Transverse colon (tissue), 4 donors: ENCODE results near the gene RCAN1. TPM values are rescaled to one million over a fixed set of nuclear protein-coding genes. Genes with fewer than 3 reads are reported as not detected.

Experiments
- DNase-seq: peaks from one replicate; pipeline ENCODE4 v3.0.0-alpha.2; 2019
- H3K27ac ChIP-seq, 4 donors: fragments of 200-600 bp; sonication (generic); 2 replicates each; pipeline ENCODE4 v1.5.1; 2016 to 2018; ENCODE audit warnings: inconsistent platforms in 4 of 4
- H3K27me3 ChIP-seq: fragments of 200-600 bp; sonication (generic); 2 replicates; pipeline ENCODE4 v1.5.1; 2017; ENCODE audit warnings: inconsistent platforms
- H3K36me3 ChIP-seq, 4 donors: fragments of 200-600 bp; sonication (generic); 2 replicates each; pipeline ENCODE4 v1.5.1; 2017 to 2019; ENCODE audit warnings: inconsistent platforms in 4 of 4
- H3K4me1 ChIP-seq, 4 donors: fragments of 200-600 bp; sonication (generic); 2 replicates each; pipeline ENCODE4 v1.5.1; 2017 to 2020; ENCODE audit warnings: inconsistent platforms in 4 of 4
- H3K4me3 ChIP-seq, 4 donors: fragments of 200-600 bp; sonication (generic); 1 replicate in 1 of 4; 2 replicates in 3 of 4; pipeline versions ENCODE4 v1.5.1 to v1.6.1; 2017 to 2019; ENCODE audit warnings: inconsistent platforms in 4 of 4
- H3K9me3 ChIP-seq, 2 donors: fragments of 200-600 bp; sonication (generic); 2 replicates each; pipeline ENCODE4 v1.5.1; 2017 to 2019; ENCODE audit warnings: inconsistent platforms in 2 of 2
- EP300 ChIP-seq: sonication (generic); formaldehyde crosslinking; IDR thresholded peaks from one replicate; pipeline ENCODE4 v1.6.1; 2017; ENCODE audit warnings: antibody characterized with exemption, low read depth
- POLR2A ChIP-seq: fragments of 450-650 bp; IDR thresholded peaks from one replicate; pipeline ENCODE4 v1.6.1; 2016; ENCODE audit warnings: antibody characterized with exemption, mild to moderate bottlenecking, moderate library complexity
- POLR2AphosphoS5 ChIP-seq, 3 donors: sonication (generic); formaldehyde crosslinking; IDR thresholded peaks; one replicate each; pipeline ENCODE4 v1.6.1; 2016; ENCODE audit warnings: antibody characterized with exemption in 3 of 3
- WGBS, 2 donors: methylation state at CpG; one replicate each; pipeline ENCODE4 v1.1.5; 2018; ENCODE audit warnings: low coverage in 1 of 2; 5-methylcytosine and 5-hydroxymethylcytosine counted together
- in situ Hi-C, 4 donors: fragments of 200-750 bp; cut with MboI; loops; one replicate each; pipeline versions ENCODE4 v1.15.0 to v1.15.1; 2017; ENCODE audit warnings: low sequenced_read_pairs in 3 of 4, low pct_ligation_motif_present in 1 of 4, low pct_unique_long_range_greater_than_20kb in 1 of 4
- intact Hi-C: fragments of 100-400 bp; cut with DNase I; formaldehyde crosslinking; loops from one replicate; pipeline ENCODE4 v1.15.1; 2023; ENCODE audit warnings: low total_unique reads
- total RNA-seq, 4 donors: library from RNA; depleted of rRNA; stranded (reverse); fragments of >200 nt; gene quantifications; one replicate each; pipeline ENCODE4 v1.1.0, GENCODE V29; 2016
- TF ChIP-seq, protein P1 (sequence below), 5 experiments: fragments of 200-600 bp in 3 of 5; fragments of 450-650 bp in 2 of 5; sonication (generic) in 3 of 5; IDR thresholded peaks; 1 replicate in 2 of 5; 2 replicates in 3 of 5; pipeline ENCODE4 v1.5.1; 2016 to 2017; ENCODE audit warnings: antibody characterized with exemption in 5 of 5, inconsistent platforms in 3 of 5, mild to moderate bottlenecking in 2 of 5, moderate library complexity in 1 of 5

RCAN1 gene
- total RNA-seq, 4 donors from 2014 or later = 39.5 to 68.8 (median 57.8) TPM

- DNase-seq = no peak
- in situ Hi-C loops = loop anchor here in 3 of 4 donors (25.0 kb wide), 1 partner anchor 708 kb away; the partner anchor contains the start of gene ATP5PO (in 3 of the 3)
- H3K27me3 ChIP-seq = peaks cover 9% of the 10 kb centered on the region
- intact Hi-C loops = no loop called here
- no peak overlapping the region for H3K27ac ChIP-seq
- WGBS, 2 donors = 86 to 98% methylated on average over 7 to 8 of the region's 8 CpGs
- H3K4me3 ChIP-seq = no peak overlapping the region
- H3K4me1 ChIP-seq = peaks cover 0 to 5% (median 0%) of the 10 kb centered on the region in 4 donors
- TF ChIP-seq POLR2A = no peak
- no peak for TF ChIP-seq EP300
- no peak for TF ChIP-seq POLR2AphosphoS5 (IDR thresholded peaks at IDR 0.05)
- TF ChIP-seq, protein P1, sequence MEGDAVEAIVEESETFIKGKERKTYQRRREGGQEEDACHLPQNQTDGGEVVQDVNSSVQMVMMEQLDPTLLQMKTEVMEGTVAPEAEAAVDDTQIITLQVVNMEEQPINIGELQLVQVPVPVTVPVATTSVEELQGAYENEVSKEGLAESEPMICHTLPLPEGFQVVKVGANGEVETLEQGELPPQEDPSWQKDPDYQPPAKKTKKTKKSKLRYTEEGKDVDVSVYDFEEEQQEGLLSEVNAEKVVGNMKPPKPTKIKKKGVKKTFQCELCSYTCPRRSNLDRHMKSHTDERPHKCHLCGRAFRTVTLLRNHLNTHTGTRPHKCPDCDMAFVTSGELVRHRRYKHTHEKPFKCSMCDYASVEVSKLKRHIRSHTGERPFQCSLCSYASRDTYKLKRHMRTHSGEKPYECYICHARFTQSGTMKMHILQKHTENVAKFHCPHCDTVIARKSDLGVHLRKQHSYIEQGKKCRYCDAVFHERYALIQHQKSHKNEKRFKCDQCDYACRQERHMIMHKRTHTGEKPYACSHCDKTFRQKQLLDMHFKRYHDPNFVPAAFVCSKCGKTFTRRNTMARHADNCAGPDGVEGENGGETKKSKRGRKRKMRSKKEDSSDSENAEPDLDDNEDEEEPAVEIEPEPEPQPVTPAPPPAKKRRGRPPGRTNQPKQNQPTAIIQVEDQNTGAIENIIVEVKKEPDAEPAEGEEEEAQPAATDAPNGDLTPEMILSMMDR (IDR thresholded peaks at IDR 0.05) = no peak
- H3K9me3 ChIP-seq = no peaks in the 10 kb centered on the region
- no peaks in the 10 kb centered on the region for H3K36me3 ChIP-seq
Observed at GRCh38 chr21:34619841-34620665, 5.1 kb upstream of the RCAN1 start.

- TF ChIP-seq EP300 (no peak), POLR2AphosphoS5 (IDR thresholded peaks at IDR 0.05) (no peak), POLR2A (no peak)
- TF ChIP-seq, protein P1 (IDR thresholded peaks at IDR 0.05) = no peak
- Histone ChIP-seq H3K4me1 (peaks cover 0 to 7% (median 2%) of the 10 kb centered on the region in 4 donors), H3K27me3 (peaks cover 9% of the 10 kb centered on the region), H3K4me3 (no peak overlapping the region), H3K27ac (no peak overlapping the region), H3K36me3 (no peaks in the 10 kb centered on the region), H3K9me3 (no peaks in the 10 kb centered on the region)
- in situ Hi-C loops = loop anchor here in 3 of 4 donors (25.0 kb wide), 1 partner anchor 707 kb away; the partner anchor contains the start of gene ATP5PO (in 3 of the 3)
- intact Hi-C loops = no loop called here
- no peak for DNase-seq
- 82 to 100% methylated on average over 1 of the region's 1 CpG for WGBS, 2 donors
Observed at GRCh38 chr21:34618941-34619340, 4.0 kb upstream of the RCAN1 start.

DNA sequence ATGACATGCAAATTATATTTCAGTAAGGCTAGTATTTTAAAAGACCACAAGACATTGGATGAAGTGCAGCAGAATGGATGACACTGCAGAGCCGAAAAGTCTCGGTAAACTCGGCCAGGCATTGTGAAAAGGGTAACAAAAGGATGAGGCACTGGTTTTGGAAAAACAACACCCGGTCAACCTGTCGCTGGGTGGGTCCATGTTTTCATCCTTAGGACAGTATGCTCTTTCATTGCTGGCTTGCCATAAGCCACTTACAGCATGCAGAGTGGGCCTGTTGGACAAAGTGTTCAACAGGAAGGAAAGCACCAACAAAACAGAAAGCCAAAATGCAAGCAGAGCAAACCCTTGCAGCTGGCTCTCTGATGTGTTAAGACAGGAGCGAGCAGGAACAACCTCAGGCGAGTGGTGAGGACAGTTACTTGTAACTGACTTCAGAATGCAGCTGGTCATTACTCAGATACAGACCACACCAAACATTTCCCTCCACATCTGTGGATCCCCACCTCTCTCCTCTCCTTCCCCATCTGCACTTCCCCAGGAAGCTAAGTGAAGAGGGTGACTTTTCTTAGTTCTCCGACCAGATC lies 2.9 kb upstream of the RCAN1 start:
- WGBS, 2 donors = 73 to 74% methylated on average over 8 of the region's 8 CpGs
- peaks cover 2% of the 10 kb centered on the region for H3K27me3 ChIP-seq
- no peak overlapping the region for H3K27ac ChIP-seq
- TF ChIP-seq POLR2A (no peak), POLR2AphosphoS5 (IDR thresholded peaks at IDR 0.05) (no peak), EP300 (no peak)
- TF ChIP-seq, protein P1 (IDR thresholded peaks at IDR 0.05) = no peak
- H3K4me1 ChIP-seq = peaks cover 0 to 18% (median 11%) of the 10 kb centered on the region in 4 donors
- H3K36me3 ChIP-seq = no peaks in the 10 kb centered on the region
- no peak overlapping the region for H3K4me3 ChIP-seq
- H3K9me3 ChIP-seq = no peaks in the 10 kb centered on the region
- in situ Hi-C loops = loop anchor here in 3 of 4 donors (25.0 kb wide), 1 partner anchor 706 kb away; the partner anchor contains the start of gene ATP5PO (in 3 of the 3)
- no peak for DNase-seq
- intact Hi-C loops = no loop called here

DNA sequence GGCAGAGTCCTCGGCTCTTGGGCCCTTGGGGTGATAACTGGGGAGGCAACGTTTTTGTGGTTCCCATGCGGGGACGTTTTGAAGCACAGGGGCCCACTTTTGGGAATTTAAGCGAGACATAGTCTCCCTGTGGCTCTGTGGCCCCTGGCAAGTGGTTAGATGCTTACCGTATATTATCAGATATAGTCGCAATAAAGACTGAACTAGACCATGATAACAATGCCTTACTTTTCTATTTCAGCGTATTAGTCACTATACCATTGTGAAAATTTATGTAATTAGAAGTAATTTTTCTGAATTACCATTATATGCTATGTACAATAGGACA lies 538 bp upstream of the RCAN1 start:
- TF ChIP-seq POLR2AphosphoS5 (IDR thresholded peaks at IDR 0.05) (no peak), EP300 (no peak), POLR2A (peak; percentile 33)
- TF ChIP-seq, protein P1 (IDR thresholded peaks at IDR 0.05) = peak in 1 of 5 experiments; percentile 13
- intact Hi-C loops = no loop called here
- no peaks in the 10 kb centered on the region for H3K27me3 ChIP-seq
- no peaks in the 10 kb centered on the region for H3K36me3 ChIP-seq
- no peak for DNase-seq
- peak overlapping the region; percentile 83 to 91 (median 86) for H3K27ac ChIP-seq
- H3K4me3 ChIP-seq = peak overlapping the region in 3 of 4 donors; percentile 61 to 93 (median 79)
- no peaks in the 10 kb centered on the region for H3K9me3 ChIP-seq
- in situ Hi-C loops = loop anchor here in 3 of 4 donors (25.0 kb wide), 1 partner anchor 703 kb away; the partner anchor contains the start of gene ATP5PO (in 3 of the 3)
- 0 to 1% methylated on average over 1 to 8 of the region's 8 CpGs for WGBS, 2 donors
- peaks cover 0 to 22% (median 15%) of the 10 kb centered on the region in 4 donors for H3K4me1 ChIP-seq
